ENCODE measurements around the gene CAPG.

DNA sequence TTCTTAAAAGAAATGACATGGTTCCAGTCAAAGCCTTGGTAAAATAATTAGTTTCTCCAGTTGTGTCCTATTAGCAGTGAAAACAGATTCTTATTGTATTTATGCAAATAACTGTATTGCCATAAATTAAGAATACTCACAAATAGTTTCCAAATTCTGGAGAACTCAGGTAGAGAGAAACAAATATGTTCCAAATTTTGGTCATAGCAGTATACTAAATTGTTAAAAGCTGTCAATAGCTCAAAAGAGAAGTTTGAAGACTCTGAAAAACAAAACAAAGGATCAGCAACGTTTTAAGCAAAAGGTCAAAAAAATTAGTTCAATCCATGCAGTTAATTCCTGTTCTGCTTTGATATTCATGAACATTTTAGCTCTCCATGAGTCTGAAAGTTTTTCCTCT lies 30.1 kb downstream of the CAPG start:
- TF ChIP-seq, protein P1, sequence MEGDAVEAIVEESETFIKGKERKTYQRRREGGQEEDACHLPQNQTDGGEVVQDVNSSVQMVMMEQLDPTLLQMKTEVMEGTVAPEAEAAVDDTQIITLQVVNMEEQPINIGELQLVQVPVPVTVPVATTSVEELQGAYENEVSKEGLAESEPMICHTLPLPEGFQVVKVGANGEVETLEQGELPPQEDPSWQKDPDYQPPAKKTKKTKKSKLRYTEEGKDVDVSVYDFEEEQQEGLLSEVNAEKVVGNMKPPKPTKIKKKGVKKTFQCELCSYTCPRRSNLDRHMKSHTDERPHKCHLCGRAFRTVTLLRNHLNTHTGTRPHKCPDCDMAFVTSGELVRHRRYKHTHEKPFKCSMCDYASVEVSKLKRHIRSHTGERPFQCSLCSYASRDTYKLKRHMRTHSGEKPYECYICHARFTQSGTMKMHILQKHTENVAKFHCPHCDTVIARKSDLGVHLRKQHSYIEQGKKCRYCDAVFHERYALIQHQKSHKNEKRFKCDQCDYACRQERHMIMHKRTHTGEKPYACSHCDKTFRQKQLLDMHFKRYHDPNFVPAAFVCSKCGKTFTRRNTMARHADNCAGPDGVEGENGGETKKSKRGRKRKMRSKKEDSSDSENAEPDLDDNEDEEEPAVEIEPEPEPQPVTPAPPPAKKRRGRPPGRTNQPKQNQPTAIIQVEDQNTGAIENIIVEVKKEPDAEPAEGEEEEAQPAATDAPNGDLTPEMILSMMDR (IDR thresholded peaks at IDR 0.05; ENCODE audit: low read length), result no peak
- no peak for TF ChIP-seq EZH2phosphoT487 (IDR thresholded peaks at IDR 0.05; ENCODE audit: low read length)
